ENCODE results near the gene DOCK11.

DNA sequence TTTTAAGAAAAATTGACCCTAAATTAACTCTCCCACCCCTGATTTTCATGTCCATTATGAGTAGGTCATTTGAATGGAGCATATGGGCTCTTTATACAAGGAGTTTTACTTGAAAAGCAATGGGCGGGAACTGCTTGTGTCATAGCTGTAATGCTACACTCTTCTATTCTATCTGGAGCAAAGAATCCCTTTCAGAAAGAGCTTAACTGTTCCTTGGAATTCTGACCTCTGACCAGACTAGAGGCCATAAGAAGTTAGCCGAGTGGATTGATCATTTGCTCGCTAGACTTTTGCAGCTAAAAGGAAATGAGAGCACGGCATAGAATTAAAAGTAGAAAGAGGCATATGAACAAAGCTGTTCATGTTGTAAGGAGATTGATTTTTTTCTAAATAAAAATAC lies 79.1 kb downstream of the DOCK11 start:
- no peak for TF ChIP-seq EZH2 (IDR thresholded peaks at IDR 0.05; ENCODE audit: insufficient read depth, poor library complexity, severe bottlenecking)
- TF ChIP-seq EZH2phosphoT487 (IDR thresholded peaks at IDR 0.05; ENCODE audit: insufficient read depth, low read depth) = no peak
